GM23338 (cell line): Measurements from ENCODE around the gene GRK5. TPM values are rescaled to one million over a fixed set of nuclear protein-coding genes. Genes with fewer than 3 reads are reported as not detected.
A peak's percentile ranks its signal among the peaks of the same experiment; 100 is the strongest.

Source experiments
- ATAC-seq: fragments of 200-7000 bp; cut with Tn5 transposase; 3 replicates; pipeline ENCODE4 v1.9.1; 2020
- DNase-seq: peaks from one replicate; pipeline ENCODE4 v3.0.0-alpha.2; 2015; ENCODE audit warnings: low spot score
- H2AFZ ChIP-seq: fragments of 200-600 bp; sonication (generic); 2 replicates; pipeline ENCODE4 v1.8.0; 2016; ENCODE audit warnings: antibody characterized with exemption, mild to moderate bottlenecking, moderate library complexity
- H3F3A ChIP-seq: fragments of 200-600 bp; sonication (generic); replicated peaks from 2 replicates; pipeline ENCODE4 v1.8.0; 2017; ENCODE audit warnings: antibody characterized with exemption, mixed run types, low read depth
- H3K27ac ChIP-seq: fragments of 200-600 bp; sonication (generic); 2 replicates; pipeline ENCODE4 v1.6.1; 2016; ENCODE audit warnings: low read depth
- H3K27me3 ChIP-seq: fragments of 200-600 bp; sonication (generic); 2 replicates; pipeline ENCODE4 v1.8.0; 2016; ENCODE audit warnings: mild to moderate bottlenecking, mixed run types, moderate library complexity; ENCODE audit not compliant: insufficient read depth
- H3K36me3 ChIP-seq: fragments of 200-600 bp; sonication (generic); 2 replicates; pipeline ENCODE4 v1.8.0; 2016; ENCODE audit warnings: mild to moderate bottlenecking; ENCODE audit not compliant: insufficient read depth
- H3K4me1 ChIP-seq: fragments of 200-600 bp; sonication (generic); 2 replicates; pipeline ENCODE4 v1.8.0; 2016; ENCODE audit warnings: mild to moderate bottlenecking, moderate library complexity; ENCODE audit not compliant: insufficient read depth
- H3K4me2 ChIP-seq: fragments of 200-600 bp; sonication (generic); 2 replicates; pipeline ENCODE4 v1.7.1; 2017; ENCODE audit warnings: mixed run types
- H3K4me3 ChIP-seq: fragments of 200-600 bp; sonication (generic); 2 replicates; pipeline ENCODE4 v1.6.1; 2016; ENCODE audit warnings: mixed run types
- H3K79me2 ChIP-seq: fragments of 200-600 bp; sonication (generic); replicated peaks from 2 replicates; pipeline ENCODE4 v1.8.0; 2017; ENCODE audit warnings: mild to moderate bottlenecking; ENCODE audit not compliant: insufficient read depth
- H3K9me2 ChIP-seq: fragments of 200-600 bp; sonication (generic); 2 replicates; pipeline ENCODE4 v1.8.0; 2017; ENCODE audit not compliant: insufficient read depth
- H4K20me1 ChIP-seq: fragments of 200-600 bp; sonication (generic); replicated peaks from 2 replicates; pipeline ENCODE4 v1.8.0; 2017; ENCODE audit warnings: mild to moderate bottlenecking; ENCODE audit not compliant: insufficient read depth
- H3K27ac Mint-ChIP-seq: 2 replicates; pipeline ENCODE4 v1.8.0; 2020; ENCODE audit warnings: inconsistent platforms, mild to moderate bottlenecking, moderate library complexity, mixed read lengths
- H3K27me3 Mint-ChIP-seq: 3 replicates; pipeline ENCODE4 v1.8.0; 2022; ENCODE audit warnings: low read depth, mild to moderate bottlenecking, moderate library complexity, mixed read lengths, inconsistent platforms; ENCODE audit not compliant: insufficient read depth, poor library complexity
- H3K36me3 Mint-ChIP-seq: 3 replicates; pipeline ENCODE4 v1.8.0; 2021; ENCODE audit warnings: low read depth, mild to moderate bottlenecking, inconsistent platforms, moderate library complexity, mixed read lengths
- H3K4me1 Mint-ChIP-seq: 3 replicates; pipeline ENCODE4 v1.8.0; 2020; ENCODE audit warnings: mild to moderate bottlenecking, inconsistent platforms, mixed read lengths
- H3K4me3 Mint-ChIP-seq: 3 replicates; pipeline ENCODE4 v1.8.0; 2021; ENCODE audit warnings: moderate library complexity, mild to moderate bottlenecking, inconsistent platforms, mixed read lengths
- H3K9me3 Mint-ChIP-seq: 3 replicates; pipeline ENCODE4 v1.8.0; 2020; ENCODE audit warnings: moderate library complexity, mild to moderate bottlenecking, inconsistent platforms, mixed read lengths
- CREB1 ChIP-seq: fragments of 250-450 bp; sonication (Bioruptor Pico); IDR thresholded peaks from 2 replicates; pipeline ENCODE4 v1.5.0; 2020; ENCODE audit warnings: low read depth, mild to moderate bottlenecking, moderate library complexity
- CTCF ChIP-seq, 2 experiments: fragments of 200-600 bp in 1 of 2; sonication (generic) in 1 of 2; conservative IDR thresholded peaks; 2 replicates each; pipeline versions ENCODE4 v1.5.1 to v1.6.1; 2016 to 2017; ENCODE audit warnings: antibody characterized with exemption in 2 of 2, low read depth in 2 of 2, mild to moderate bottlenecking in 2 of 2, moderate library complexity in 1 of 2
- ETS1 ChIP-seq: IDR thresholded peaks from 2 replicates; pipeline ENCODE4 v1.6.1; 2016; ENCODE audit warnings: antibody characterized with exemption
- EZH2 ChIP-seq: fragments of 200-600 bp; sonication (generic); IDR thresholded peaks from one replicate; pipeline ENCODE4 v1.8.0; 2017; ENCODE audit warnings: antibody characterized with exemption, mild to moderate bottlenecking, low read depth; ENCODE audit not compliant: unreplicated experiment
- EZH2phosphoT487 ChIP-seq: fragments of 200-600 bp; sonication (generic); IDR thresholded peaks from one replicate; pipeline ENCODE4 v1.8.1; 2018; ENCODE audit warnings: antibody characterized with exemption; ENCODE audit not compliant: unreplicated experiment
- JUNB ChIP-seq: IDR thresholded peaks from one replicate; pipeline ENCODE4 v1.6.1; 2016; ENCODE audit warnings: antibody characterized with exemption; ENCODE audit not compliant: unreplicated experiment
- NANOG ChIP-seq: IDR thresholded peaks from 2 replicates; pipeline ENCODE4 v1.6.1; 2016; ENCODE audit warnings: antibody characterized with exemption, borderline replicate concordance
- POLR2AphosphoS5 ChIP-seq: IDR thresholded peaks from 2 replicates; pipeline ENCODE4 v1.6.1; 2016; ENCODE audit warnings: antibody characterized with exemption, low read depth
- REST ChIP-seq: IDR thresholded peaks from one replicate; pipeline ENCODE4 v1.6.1; 2018; ENCODE audit warnings: antibody characterized with exemption; ENCODE audit not compliant: unreplicated experiment
- STAT1 ChIP-seq: IDR thresholded peaks from one replicate; pipeline ENCODE4 v1.6.1; 2016; ENCODE audit warnings: antibody characterized with exemption; ENCODE audit not compliant: unreplicated experiment
- ZNF114 ChIP-seq: fragments of 250-450 bp; sonication (Bioruptor Pico); IDR thresholded peaks from 2 replicates; pipeline ENCODE4 v1.5.0; 2020; ENCODE audit warnings: mild to moderate bottlenecking, moderate library complexity
- ZNF331 ChIP-seq: fragments of 250-450 bp; sonication (Bioruptor Pico); IDR thresholded peaks from 2 replicates; pipeline ENCODE4 v1.5.0; 2020; ENCODE audit warnings: low read depth, mild to moderate bottlenecking, moderate library complexity
- ZNF462 ChIP-seq: fragments of 250-450 bp; sonication (Bioruptor Pico); IDR thresholded peaks from 2 replicates; pipeline ENCODE4 v1.5.0; 2020; ENCODE audit warnings: mild to moderate bottlenecking, moderate library complexity
- polyA plus RNA-seq: library from polyadenylated mRNA; unstranded; fragments of >200 nt; fragmentation: Nextera tagmentation; extraction: Ambion mirVana; gene quantifications from 2 replicates; pipeline ENCODE4 v1.2.1, GENCODE V29; 2016
- total RNA-seq: library from RNA; depleted of rRNA; stranded (reverse); fragments of >200 nt; shearing (Covaris generic); gene quantifications from 2 replicates; pipeline ENCODE4 v1.2.3, GENCODE V29; 2014

Gene GRK5
- total and polyA plus RNA-seq, 2 experiments from 2014 or later = 0.53 to 2.0 TPM

GRCh38 chr10:119420950-119421875 lies 213.8 kb downstream of the GRK5 start:
- ATAC-seq = no peak
- no peaks in the 10 kb centered on the region for H4K20me1 ChIP-seq
- H3K79me2 ChIP-seq = no peaks in the 10 kb centered on the region
- no peaks in the 10 kb centered on the region for H3K9me2 ChIP-seq
- H3K4me2 ChIP-seq = no peak overlapping the region
- Mint-ChIP-seq H3K27me3 (peaks cover 11% of the 10 kb centered on the region), H3K27ac (no peak overlapping the region), H3K4me3 (no peak overlapping the region), H3K4me1 (peaks cover 20% of the 10 kb centered on the region), H3K36me3 (no peaks in the 10 kb centered on the region), H3K9me3 (no peaks in the 10 kb centered on the region)
- no peaks in the 10 kb centered on the region for H3K36me3 ChIP-seq
- no peak for DNase-seq
- no peak overlapping the region for H2AFZ ChIP-seq
- H3F3A ChIP-seq = no peaks in the 10 kb centered on the region
- H3K4me3 ChIP-seq = no peak overlapping the region
- H3K4me1 ChIP-seq = peaks cover 7% of the 10 kb centered on the region
- 0 out of 2 replicates have a peak overlapping the region, but pooled peaks have one; percentile 32 for H3K27ac ChIP-seq
- TF ChIP-seq ETS1 (no peak), JUNB (no peak), EZH2phosphoT487 (no peak), ZNF331 (no peak), STAT1 (no peak), POLR2AphosphoS5 (no peak), ZNF462 (no peak), ZNF114 (CRISPR knock-in tag) (no peak), CREB1 (CRISPR knock-in tag) (no peak), EZH2 (no peak), REST (no peak), CTCF (conservative IDR thresholded peaks at IDR 0.05; ENCODE audit: low read depth in 2 of 2) (no peak), NANOG (no peak)
- no peaks in the 10 kb centered on the region for H3K27me3 ChIP-seq
